C4-2B (cell line): ENCODE measurements around the gene TEX44.

ENCODE experiments used
- CTCF ChIP-seq: fragments of 450-650 bp; conservative IDR thresholded peaks from 2 replicates; pipeline ENCODE4 v1.5.1; 2017; ENCODE audit warnings: mild to moderate bottlenecking
- ZFX ChIP-seq: fragments of 450-650 bp; IDR thresholded peaks from 2 replicates; pipeline ENCODE4 v1.6.1; 2017

- no peak for TF ChIP-seq CTCF
- no peak for TF ChIP-seq ZFX
Measured at GRCh38 chr2:231592636-231593145, at the start of gene TEX44.
